ENCODE results near the gene ZBTB17.
"Not testable (repeated sequence)": the region's sequence is repeated elsewhere in the genome, so short reads cannot be mapped to it uniquely, and the experiment has no call there.

DNA sequence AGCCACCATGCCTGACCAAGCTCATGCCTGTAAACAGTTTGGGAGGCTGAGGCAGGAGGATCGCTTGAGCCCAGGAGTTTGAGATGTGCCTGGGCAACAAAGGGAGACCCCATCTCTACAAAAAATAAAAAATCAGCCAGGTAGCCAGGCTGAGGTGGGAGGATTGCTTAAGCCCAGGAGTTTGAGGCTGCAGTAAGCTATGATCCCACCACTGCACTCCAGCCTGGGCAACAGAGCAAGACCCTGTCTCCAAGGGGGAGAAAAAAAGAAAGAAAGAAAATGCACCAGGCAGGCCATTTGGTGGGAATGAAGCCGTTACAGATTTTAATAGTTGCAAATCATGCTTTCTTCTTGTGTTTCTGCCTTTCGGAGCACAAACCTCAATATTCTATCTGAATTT, 62.3 kb downstream of the ZBTB17 start:
- TF ChIP-seq, protein P1, sequence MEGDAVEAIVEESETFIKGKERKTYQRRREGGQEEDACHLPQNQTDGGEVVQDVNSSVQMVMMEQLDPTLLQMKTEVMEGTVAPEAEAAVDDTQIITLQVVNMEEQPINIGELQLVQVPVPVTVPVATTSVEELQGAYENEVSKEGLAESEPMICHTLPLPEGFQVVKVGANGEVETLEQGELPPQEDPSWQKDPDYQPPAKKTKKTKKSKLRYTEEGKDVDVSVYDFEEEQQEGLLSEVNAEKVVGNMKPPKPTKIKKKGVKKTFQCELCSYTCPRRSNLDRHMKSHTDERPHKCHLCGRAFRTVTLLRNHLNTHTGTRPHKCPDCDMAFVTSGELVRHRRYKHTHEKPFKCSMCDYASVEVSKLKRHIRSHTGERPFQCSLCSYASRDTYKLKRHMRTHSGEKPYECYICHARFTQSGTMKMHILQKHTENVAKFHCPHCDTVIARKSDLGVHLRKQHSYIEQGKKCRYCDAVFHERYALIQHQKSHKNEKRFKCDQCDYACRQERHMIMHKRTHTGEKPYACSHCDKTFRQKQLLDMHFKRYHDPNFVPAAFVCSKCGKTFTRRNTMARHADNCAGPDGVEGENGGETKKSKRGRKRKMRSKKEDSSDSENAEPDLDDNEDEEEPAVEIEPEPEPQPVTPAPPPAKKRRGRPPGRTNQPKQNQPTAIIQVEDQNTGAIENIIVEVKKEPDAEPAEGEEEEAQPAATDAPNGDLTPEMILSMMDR (IDR thresholded peaks at IDR 0.05; ENCODE audit: poor library complexity) = not testable (repeated sequence)
- not testable (repeated sequence) for TF ChIP-seq EZH2 (IDR thresholded peaks at IDR 0.05; ENCODE audit: borderline replicate concordance)

Data from hepatocyte (in vitro differentiated cells).